ENCODE data around the gene RARB.

DNA sequence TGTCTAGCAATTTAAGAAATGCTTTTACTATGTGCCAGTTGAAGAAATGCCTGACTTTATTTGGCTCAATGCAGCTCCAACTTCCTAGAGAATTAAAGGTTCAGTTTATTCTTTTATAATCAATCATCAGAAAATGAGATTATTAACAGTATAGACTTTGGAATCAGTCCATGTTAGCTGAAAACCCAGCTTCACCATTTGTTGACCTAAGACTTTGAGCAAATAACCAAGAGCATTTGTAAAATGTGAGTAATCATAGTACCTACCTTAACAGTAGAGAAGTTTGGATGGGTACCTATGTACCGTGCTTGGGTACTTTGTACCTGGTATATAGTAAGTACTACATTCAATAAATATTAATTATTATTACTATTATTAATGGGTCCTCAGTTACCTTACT lies 105.9 kb downstream of the RARB start:
- TF ChIP-seq, protein P1, sequence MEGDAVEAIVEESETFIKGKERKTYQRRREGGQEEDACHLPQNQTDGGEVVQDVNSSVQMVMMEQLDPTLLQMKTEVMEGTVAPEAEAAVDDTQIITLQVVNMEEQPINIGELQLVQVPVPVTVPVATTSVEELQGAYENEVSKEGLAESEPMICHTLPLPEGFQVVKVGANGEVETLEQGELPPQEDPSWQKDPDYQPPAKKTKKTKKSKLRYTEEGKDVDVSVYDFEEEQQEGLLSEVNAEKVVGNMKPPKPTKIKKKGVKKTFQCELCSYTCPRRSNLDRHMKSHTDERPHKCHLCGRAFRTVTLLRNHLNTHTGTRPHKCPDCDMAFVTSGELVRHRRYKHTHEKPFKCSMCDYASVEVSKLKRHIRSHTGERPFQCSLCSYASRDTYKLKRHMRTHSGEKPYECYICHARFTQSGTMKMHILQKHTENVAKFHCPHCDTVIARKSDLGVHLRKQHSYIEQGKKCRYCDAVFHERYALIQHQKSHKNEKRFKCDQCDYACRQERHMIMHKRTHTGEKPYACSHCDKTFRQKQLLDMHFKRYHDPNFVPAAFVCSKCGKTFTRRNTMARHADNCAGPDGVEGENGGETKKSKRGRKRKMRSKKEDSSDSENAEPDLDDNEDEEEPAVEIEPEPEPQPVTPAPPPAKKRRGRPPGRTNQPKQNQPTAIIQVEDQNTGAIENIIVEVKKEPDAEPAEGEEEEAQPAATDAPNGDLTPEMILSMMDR (conservative IDR thresholded peaks at IDR 0.05; ENCODE audit: low read depth, low read length) = no peak
- TF ChIP-seq EZH2 (IDR thresholded peaks at IDR 0.05; ENCODE audit: low read length, unreplicated experiment) = no peak

All from PC-3 (cell line).